ENCODE data around the gene RIMKLB.
"Not testable (repeated sequence)": the region's sequence is repeated elsewhere in the genome, so short reads cannot be mapped to it uniquely, and the experiment has no call there.

The RIMKLB gene

GRCh38 chr12:8746046-8746445, 48.3 kb downstream of the RIMKLB start:
- TF ChIP-seq ZNF384 (IDR thresholded peaks at IDR 0.05) (no peak), BHLHE40 (IDR thresholded peaks at IDR 0.05; ENCODE audit: borderline replicate concordance) (no peak), FOXM1 (IDR thresholded peaks at IDR 0.05; ENCODE audit: borderline replicate concordance) (no peak), L3MBTL2 (conservative IDR thresholded peaks at IDR 0.05) (no peak), PKNOX1 (IDR thresholded peaks at IDR 0.05) (no peak), LEF1 (IDR thresholded peaks at IDR 0.05; ENCODE audit: borderline replicate concordance) (no peak), NFRKB (IDR thresholded peaks at IDR 0.05) (no peak), HDGF (IDR thresholded peaks at IDR 0.05; ENCODE audit: borderline replicate concordance) (no peak), ARNT (IDR thresholded peaks at IDR 0.05) (no peak), SUZ12 (IDR thresholded peaks at IDR 0.05) (no peak), CTBP1 (IDR thresholded peaks at IDR 0.05; ENCODE audit: borderline replicate concordance) (no peak), FOXK2 (IDR thresholded peaks at IDR 0.05) (no peak), FOXA1 (IDR thresholded peaks at IDR 0.05) (no peak), TARDBP (IDR thresholded peaks at IDR 0.05) (no peak)
- ChIA-PET POLR2A (no interaction called here), CTCF (no interaction called here)
- no peak for DNase-seq (ENCODE audit: extremely low spot score)

GRCh38 chr12:8760076-8760475, 62.3 kb downstream of the RIMKLB start:
- POLR2A ChIA-PET, result interaction anchor here (1.0 kb wide), 1 partner anchor 57 kb away, joined by 3 read pairs; no protein-coding TSS in a partner anchor
- CTCF ChIA-PET; DNase-seq (ENCODE audit: extremely low spot score): not testable (repeated sequence)

GRCh38 chr12:8762701-8763100, 64.9 kb downstream of the RIMKLB start:
- POLR2A ChIA-PET, CTCF ChIA-PET: not testable (repeated sequence)

GRCh38 chr12:8766121-8766520, 68.3 kb downstream of the RIMKLB start:
- POLR2A ChIA-PET; DNase-seq (ENCODE audit: extremely low spot score); CTCF ChIA-PET: not testable (repeated sequence)

More at GRCh38 chr12:8762701-8763100, 64.9 kb downstream of the RIMKLB start:
- DNase-seq (ENCODE audit: extremely low spot score), result not testable (repeated sequence)

- TF ChIP-seq ZNF384 (IDR thresholded peaks at IDR 0.05), result no peak
- DNase-seq (ENCODE audit: extremely low spot score), result no peak
- CTCF ChIA-PET, result no interaction called here
- POLR2A ChIA-PET, result no interaction called here
These were observed 72.7 kb downstream of the RIMKLB start for GRCh38 chr12:8770499-8770898.

GRCh38 chr12:8771072-8771471, 73.3 kb downstream of the RIMKLB start:
- ChIA-PET CTCF (no interaction called here), POLR2A (no interaction called here)
- TF ChIP-seq SP1 (IDR thresholded peaks at IDR 0.05) (no peak), FOXA1 (IDR thresholded peaks at IDR 0.05) (no peak), LEF1 (IDR thresholded peaks at IDR 0.05; ENCODE audit: borderline replicate concordance) (no peak), FOXM1 (IDR thresholded peaks at IDR 0.05; ENCODE audit: borderline replicate concordance) (no peak), CTBP1 (IDR thresholded peaks at IDR 0.05; ENCODE audit: borderline replicate concordance) (no peak), NFRKB (IDR thresholded peaks at IDR 0.05) (no peak), ARNT (IDR thresholded peaks at IDR 0.05) (no peak), HDGF (IDR thresholded peaks at IDR 0.05; ENCODE audit: borderline replicate concordance) (no peak), ELF4 (IDR thresholded peaks at IDR 0.05) (no peak), TARDBP (IDR thresholded peaks at IDR 0.05) (no peak), L3MBTL2 (conservative IDR thresholded peaks at IDR 0.05) (no peak), SUZ12 (IDR thresholded peaks at IDR 0.05) (no peak), ZNF384 (IDR thresholded peaks at IDR 0.05) (no peak), BHLHE40 (IDR thresholded peaks at IDR 0.05; ENCODE audit: borderline replicate concordance) (no peak), PKNOX1 (IDR thresholded peaks at IDR 0.05) (no peak), FOXK2 (IDR thresholded peaks at IDR 0.05) (no peak)
- DNase-seq (ENCODE audit: extremely low spot score), result no peak

GRCh38 chr12:8773461-8773860, 75.7 kb downstream of the RIMKLB start:
- POLR2A ChIA-PET, result no interaction called here
- no peak for TF ChIP-seq ARNT (IDR thresholded peaks at IDR 0.05)
- no peak for TF ChIP-seq FOXK2 (IDR thresholded peaks at IDR 0.05)
- no peak for TF ChIP-seq HDGF (IDR thresholded peaks at IDR 0.05; ENCODE audit: borderline replicate concordance)
- no peak for TF ChIP-seq PKNOX1 (IDR thresholded peaks at IDR 0.05)
- TF ChIP-seq ELF4 (IDR thresholded peaks at IDR 0.05), result no peak
- no peak for TF ChIP-seq SUZ12 (IDR thresholded peaks at IDR 0.05)
- no peak for TF ChIP-seq LEF1 (IDR thresholded peaks at IDR 0.05; ENCODE audit: borderline replicate concordance)
- TF ChIP-seq SP1 (IDR thresholded peaks at IDR 0.05), result no peak
- TF ChIP-seq ZNF384 (IDR thresholded peaks at IDR 0.05), result no peak
- no peak for TF ChIP-seq NFRKB (IDR thresholded peaks at IDR 0.05)
- no peak for TF ChIP-seq CTBP1 (IDR thresholded peaks at IDR 0.05; ENCODE audit: borderline replicate concordance)
- no peak for TF ChIP-seq L3MBTL2 (conservative IDR thresholded peaks at IDR 0.05)
- DNase-seq (ENCODE audit: extremely low spot score), result no peak
- CTCF ChIA-PET, result no interaction called here

GRCh38 chr12:8779281-8779680, 81.5 kb downstream of the RIMKLB start:
- DNase-seq (ENCODE audit: extremely low spot score), result no peak
- CTCF ChIA-PET, result no interaction called here
- POLR2A ChIA-PET, result no interaction called here
- TF ChIP-seq ZNF384 (IDR thresholded peaks at IDR 0.05) (no peak), SP1 (IDR thresholded peaks at IDR 0.05) (no peak), ELF4 (IDR thresholded peaks at IDR 0.05) (no peak)

All from HEK293T (cell line).